GM19468 (cell line): Measurements from ENCODE around the gene PTP4A1.

Experiments
- ATAC-seq: cut with Tn5 transposase; IDR thresholded peaks from one replicate; pipeline ENCODE4 v1.9.1; 2021; ENCODE audit warnings: mild to moderate bottlenecking, moderate library complexity, moderate number of reproducible peaks; ENCODE audit not compliant: unreplicated experiment; ENCODE audit errors: extremely low read depth

Gene PTP4A1

GRCh38 chr6:63553900-63554299, 18.4 kb upstream of the PTP4A1 start:
- no peak for ATAC-seq

GRCh38 chr6:63554782-63555181, 17.5 kb upstream of the PTP4A1 start:
- ATAC-seq, result no peak

GRCh38 chr6:63556369-63556768, 15.9 kb upstream of the PTP4A1 start:
- ATAC-seq, result no peak

- ATAC-seq, result no peak
These were observed 14.0 kb upstream of the PTP4A1 start for GRCh38 chr6:63558278-63558677.

GRCh38 chr6:63560801-63561287, 11.4 kb upstream of the PTP4A1 start:
- no peak for ATAC-seq

- ATAC-seq, result no peak
These were observed 11.0 kb upstream of the PTP4A1 start for GRCh38 chr6:63561288-63561687.

- no peak for ATAC-seq
These were observed 9.0 kb upstream of the PTP4A1 start for GRCh38 chr6:63563235-63563634.

GRCh38 chr6:63565058-63565726, 7.1 kb upstream of the PTP4A1 start:
- ATAC-seq, result no peak

- ATAC-seq, result no peak
These were observed 6.3 kb upstream of the PTP4A1 start for GRCh38 chr6:63565727-63566596.

- ATAC-seq, result no peak
These were observed 4.3 kb upstream of the PTP4A1 start for GRCh38 chr6:63567966-63568365.

- ATAC-seq, result no peak
These were observed 778 bp upstream of the PTP4A1 start for GRCh38 chr6:63571361-63572043.

GRCh38 chr6:63572747-63573075, 431 bp downstream of the PTP4A1 start:
- ATAC-seq, result no peak

GRCh38 chr6:63573076-63573898, 1.0 kb downstream of the PTP4A1 start:
- no peak for ATAC-seq

GRCh38 chr6:63573899-63574553, 1.7 kb downstream of the PTP4A1 start:
- ATAC-seq, result no peak

- no peak for ATAC-seq
These were observed 2.2 kb downstream of the PTP4A1 start for GRCh38 chr6:63574554-63574900.

- no peak for ATAC-seq
These were observed 4.0 kb downstream of the PTP4A1 start for GRCh38 chr6:63576147-63576772.

GRCh38 chr6:63576985-63577712, 4.9 kb downstream of the PTP4A1 start:
- no peak for ATAC-seq

- no peak for ATAC-seq
These were observed 6.5 kb downstream of the PTP4A1 start for GRCh38 chr6:63578757-63579156.
